SH-SY5Y (cell line): Measurements from ENCODE around the gene SLK.

Experiments used
- GATA2 ChIP-seq: IDR thresholded peaks from 2 replicates; pipeline ENCODE4 v1.6.1; 2011; ENCODE audit warnings: mild to moderate bottlenecking, low read depth, low read length
- GATA3 ChIP-seq: IDR thresholded peaks from 2 replicates; pipeline ENCODE4 v1.6.1; 2011; ENCODE audit warnings: low read depth, mild to moderate bottlenecking, low read length, moderate library complexity

DNA sequence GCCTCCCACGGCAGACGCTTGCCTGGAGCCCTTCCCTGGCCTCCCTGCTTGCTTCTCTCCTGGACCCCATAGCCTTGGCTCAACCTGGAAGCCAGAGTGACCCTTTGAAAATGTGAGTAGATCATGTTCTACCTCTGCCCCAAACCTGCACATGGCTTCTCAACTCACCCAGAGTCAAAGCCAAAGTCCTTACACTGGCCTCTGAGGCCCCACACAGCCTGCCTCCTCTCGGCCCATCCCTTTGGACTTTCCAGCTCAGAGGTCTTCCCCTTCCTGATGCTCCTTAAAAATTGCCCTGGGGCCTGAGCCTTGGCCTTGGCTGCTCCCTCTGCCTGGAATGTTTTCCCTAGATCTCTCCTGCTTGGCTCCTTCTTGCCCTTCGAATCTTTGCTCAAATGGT lies 86.3 kb downstream of the SLK start:
- no peak for TF ChIP-seq GATA2
- no peak for TF ChIP-seq GATA3
